Measurements from ENCODE around the gene IFNAR1.

Gene IFNAR1

DNA sequence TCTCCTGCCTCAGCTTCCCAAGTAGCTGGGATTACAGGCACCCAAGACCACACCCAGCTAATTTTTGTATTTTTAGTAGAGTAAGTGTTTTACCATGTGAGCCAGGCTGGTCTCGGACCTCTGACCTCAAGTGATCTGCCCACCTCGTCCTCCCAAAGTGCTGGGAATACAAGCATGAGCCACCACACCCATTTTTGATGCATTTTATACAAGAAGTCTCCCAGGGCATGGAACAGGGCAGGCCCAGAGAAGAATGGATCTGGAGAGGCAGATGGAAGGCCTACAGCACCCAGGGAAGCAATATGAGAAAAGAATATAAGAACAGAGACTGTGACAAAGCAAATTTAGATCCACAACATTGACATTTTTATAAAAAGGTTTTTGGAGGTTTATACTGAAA is 18.8 kb upstream of the IFNAR1 start:
- no peak for DNase-seq (ENCODE audit: low spot score)
- TF ChIP-seq, protein P1, sequence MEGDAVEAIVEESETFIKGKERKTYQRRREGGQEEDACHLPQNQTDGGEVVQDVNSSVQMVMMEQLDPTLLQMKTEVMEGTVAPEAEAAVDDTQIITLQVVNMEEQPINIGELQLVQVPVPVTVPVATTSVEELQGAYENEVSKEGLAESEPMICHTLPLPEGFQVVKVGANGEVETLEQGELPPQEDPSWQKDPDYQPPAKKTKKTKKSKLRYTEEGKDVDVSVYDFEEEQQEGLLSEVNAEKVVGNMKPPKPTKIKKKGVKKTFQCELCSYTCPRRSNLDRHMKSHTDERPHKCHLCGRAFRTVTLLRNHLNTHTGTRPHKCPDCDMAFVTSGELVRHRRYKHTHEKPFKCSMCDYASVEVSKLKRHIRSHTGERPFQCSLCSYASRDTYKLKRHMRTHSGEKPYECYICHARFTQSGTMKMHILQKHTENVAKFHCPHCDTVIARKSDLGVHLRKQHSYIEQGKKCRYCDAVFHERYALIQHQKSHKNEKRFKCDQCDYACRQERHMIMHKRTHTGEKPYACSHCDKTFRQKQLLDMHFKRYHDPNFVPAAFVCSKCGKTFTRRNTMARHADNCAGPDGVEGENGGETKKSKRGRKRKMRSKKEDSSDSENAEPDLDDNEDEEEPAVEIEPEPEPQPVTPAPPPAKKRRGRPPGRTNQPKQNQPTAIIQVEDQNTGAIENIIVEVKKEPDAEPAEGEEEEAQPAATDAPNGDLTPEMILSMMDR (IDR thresholded peaks at IDR 0.05; ENCODE audit: extremely low read depth, missing control alignments) = no peak

DNA sequence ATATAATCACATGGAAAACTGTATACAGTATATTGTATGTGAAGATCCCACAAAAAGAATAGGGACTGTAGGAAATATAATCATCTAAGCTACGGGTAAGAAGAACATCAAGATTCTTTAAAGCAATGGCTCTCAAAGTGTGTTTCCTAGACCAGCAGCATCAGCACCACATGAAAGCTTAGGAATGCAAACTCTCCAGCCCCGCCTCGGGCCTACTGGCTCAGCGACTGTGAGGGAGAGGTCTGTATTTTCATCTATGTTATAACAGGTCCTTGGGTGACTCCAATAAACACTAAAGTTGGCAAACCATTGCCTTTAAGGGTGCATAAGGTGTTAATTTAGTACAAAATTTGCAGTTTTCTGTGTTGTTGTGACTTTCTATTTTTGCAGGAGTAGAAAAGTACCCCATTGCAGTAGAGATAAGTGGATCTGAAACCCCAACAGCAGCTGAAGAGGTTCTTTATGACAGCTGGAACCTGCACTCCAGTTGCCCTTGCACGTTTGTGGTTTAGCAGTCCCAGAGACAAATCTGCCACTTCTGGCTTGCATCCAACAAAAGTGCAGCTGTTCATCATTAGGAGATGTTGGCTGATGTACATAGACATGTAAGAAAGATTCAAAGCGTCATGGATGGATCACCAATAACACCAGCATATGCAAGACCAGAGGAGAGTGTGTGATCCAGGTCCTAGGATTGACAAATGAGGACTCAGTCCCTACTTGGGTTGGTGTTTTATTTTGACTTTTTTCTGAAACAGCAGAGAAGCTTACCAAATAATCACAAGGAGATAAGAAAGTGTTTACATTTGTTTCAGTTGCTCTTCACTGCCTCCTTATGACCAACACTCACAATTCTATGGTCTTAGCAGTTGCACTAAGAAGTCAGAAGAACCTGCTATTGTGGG is 15.9 kb upstream of the IFNAR1 start:
- TF ChIP-seq, protein P1 (IDR thresholded peaks at IDR 0.05; ENCODE audit: extremely low read depth, missing control alignments) = no peak
- peak; percentile 37 for DNase-seq (ENCODE audit: low spot score)

DNA sequence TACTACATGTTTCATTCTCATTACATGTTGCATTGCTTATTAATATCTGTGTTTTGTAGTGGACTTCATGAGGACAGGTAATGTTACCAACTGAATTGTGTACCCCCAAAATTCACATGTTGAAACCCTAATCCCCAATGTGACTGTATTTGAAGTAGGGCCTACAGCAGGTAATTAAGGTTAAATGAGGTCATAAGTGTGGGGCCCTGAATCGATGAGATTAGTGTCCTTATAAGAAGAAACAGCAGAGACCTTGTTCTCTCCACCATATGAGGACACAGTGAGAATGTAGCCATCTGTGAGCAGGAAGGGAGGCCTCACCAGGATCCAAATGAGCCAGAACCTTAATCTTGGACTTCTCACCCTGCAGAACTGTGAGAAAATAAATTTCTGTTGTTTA is 15.0 kb upstream of the IFNAR1 start:
- TF ChIP-seq, protein P1 (IDR thresholded peaks at IDR 0.05; ENCODE audit: extremely low read depth, missing control alignments) = no peak
- no peak for DNase-seq (ENCODE audit: low spot score)

DNA sequence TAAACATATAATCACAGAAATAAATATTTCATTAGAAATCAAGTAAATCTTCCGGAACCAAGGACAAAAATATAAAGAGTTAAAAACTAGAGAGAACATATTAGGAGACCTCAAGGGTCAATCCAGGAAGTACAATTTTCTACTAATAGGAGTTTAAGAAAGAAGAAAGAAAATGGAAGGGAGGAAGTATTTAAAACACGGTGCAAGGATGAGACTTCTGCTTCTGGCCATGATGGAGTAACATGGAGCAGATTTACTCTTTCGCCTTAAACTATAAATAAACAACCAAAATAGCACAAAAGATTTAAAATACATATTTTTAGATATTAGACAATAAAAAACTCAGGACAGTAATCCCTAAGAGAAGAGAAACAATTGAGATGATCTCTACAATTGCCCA is 12.6 kb upstream of the IFNAR1 start:
- TF ChIP-seq, protein P1 (IDR thresholded peaks at IDR 0.05; ENCODE audit: extremely low read depth, missing control alignments) = no peak
- DNase-seq (ENCODE audit: low spot score) = no peak

DNA sequence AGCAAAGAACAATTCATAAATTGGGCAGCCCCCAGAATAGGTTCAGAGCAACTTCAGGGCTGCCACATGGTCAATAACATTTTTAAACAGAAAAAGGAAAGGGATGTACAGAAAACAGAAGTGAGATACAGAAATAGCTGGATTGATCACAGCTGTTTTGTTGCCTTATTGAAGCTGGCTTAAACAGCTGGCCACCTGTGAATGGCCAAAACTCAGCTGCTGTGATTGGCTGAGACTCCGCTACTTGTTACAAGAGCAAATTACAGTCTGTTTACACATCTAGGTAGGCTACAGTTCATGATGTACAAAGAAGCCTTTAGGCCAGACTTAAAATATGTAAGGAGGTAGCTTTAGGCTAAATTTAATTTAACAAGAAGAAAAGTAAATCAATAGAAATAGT is 11.6 kb upstream of the IFNAR1 start:
- TF ChIP-seq, protein P1 (IDR thresholded peaks at IDR 0.05; ENCODE audit: extremely low read depth, missing control alignments) = no peak
- no peak for DNase-seq (ENCODE audit: low spot score)

DNA sequence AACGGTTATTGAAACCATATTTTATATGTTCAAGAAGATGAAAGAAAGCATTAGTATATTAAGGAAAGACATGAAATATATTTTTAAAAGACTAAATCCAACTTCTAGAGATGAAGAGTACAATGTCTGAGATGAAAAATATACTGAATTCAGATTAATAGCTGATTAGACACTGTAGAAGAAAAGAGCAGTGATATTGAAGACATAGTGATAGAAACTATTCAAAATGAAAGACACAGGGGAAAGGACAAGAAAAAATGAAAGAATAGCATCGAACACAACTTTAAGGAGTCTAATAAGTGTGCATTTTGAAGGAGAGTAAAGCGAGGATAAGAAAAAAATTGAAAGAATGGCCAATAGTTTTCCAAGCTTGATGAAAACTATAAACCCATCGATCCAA is 11.2 kb upstream of the IFNAR1 start:
- TF ChIP-seq, protein P1 (IDR thresholded peaks at IDR 0.05; ENCODE audit: extremely low read depth, missing control alignments) = no peak

DNA sequence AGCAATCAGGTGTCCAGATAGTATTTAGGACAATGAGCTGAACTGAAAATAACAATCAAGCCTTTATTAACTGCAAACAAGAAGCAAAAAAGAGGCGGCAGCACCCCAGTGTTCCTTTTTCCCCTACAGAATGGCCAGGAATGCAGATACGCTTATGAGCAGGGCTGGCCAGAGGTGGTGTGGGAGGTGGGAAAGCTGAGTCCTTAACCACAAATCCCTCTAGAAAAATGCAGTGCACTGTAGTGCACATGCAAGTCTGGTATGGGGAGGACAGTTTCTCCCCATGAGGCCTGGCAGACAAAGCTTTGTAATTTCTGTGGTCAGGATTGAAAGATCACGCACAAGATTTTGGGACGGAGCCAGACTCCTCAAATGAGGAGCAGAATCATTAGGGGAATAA is 10.7 kb upstream of the IFNAR1 start:
- DNase-seq (ENCODE audit: low spot score) = no peak
- TF ChIP-seq, protein P1 (IDR thresholded peaks at IDR 0.05; ENCODE audit: extremely low read depth, missing control alignments) = no peak

More for the DNA sequence above, 11.2 kb upstream of the IFNAR1 start:
- no peak for DNase-seq (ENCODE audit: low spot score)
